Nucleus accumbens (tissue), 56 donors: Measurements from ENCODE around the gene SPRR5.

Experiments
- DNase-seq, 56 donors: peaks; one replicate each; lab custom pipeline; 2025; lab: John Stamatoyannopoulos, UW

The SPRR5 gene

DNA sequence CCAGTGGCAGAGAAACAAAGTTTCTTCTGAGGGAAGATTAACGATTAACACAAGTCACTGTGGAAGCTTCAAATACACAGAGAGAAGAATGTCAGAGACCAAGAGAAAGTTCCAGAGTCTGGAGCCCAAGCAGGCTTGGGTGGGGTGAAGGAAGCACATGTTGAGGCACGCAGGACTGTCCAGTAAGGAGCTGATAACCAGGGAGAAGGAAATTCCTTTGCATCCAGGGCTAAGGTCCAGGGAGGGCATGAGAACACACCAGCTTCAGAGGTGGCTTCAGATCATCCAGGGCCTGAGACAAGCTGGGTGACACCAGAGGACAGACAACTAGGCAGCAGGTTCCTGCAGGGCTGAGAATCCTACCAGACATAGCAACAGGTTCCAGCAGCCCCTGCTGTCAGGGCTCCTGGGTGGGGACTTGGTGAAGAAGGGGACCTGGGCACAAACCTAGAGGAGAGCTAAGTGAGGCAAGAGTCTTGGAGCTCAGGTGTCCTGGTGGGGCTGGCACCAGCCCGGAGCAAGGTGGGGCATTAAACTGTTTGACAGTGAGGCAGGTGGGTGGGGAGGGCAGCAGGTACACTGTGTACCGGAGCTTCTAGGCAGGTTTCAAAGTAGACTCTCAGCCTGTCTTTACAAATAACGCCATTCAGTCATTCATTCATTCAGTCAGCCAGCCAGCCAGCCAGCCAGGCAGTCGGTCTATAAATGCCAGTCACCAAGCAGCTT, 34.3 kb downstream of the SPRR5 start:
- DNase-seq: no peak

DNA sequence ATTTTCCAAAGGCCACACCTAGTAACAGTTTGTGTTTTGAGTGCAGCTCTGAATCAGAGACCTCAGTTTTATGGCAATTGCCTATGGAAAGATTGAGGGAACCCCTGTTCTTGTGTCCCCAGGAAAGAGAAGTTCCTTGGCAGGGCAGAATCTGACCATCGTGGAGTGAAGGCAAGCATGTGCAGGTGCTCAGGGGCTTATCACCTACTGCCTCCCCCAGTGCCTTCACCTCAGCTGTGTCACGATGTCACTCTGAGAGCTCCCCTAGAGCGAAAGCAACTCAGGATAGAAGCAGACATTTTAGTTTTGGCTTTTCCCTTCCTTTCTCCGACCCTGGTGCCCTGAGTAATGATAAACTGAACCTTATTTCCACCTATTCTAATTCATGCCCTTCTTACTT, 35.1 kb downstream of the SPRR5 start:
- no peak for DNase-seq

DNA sequence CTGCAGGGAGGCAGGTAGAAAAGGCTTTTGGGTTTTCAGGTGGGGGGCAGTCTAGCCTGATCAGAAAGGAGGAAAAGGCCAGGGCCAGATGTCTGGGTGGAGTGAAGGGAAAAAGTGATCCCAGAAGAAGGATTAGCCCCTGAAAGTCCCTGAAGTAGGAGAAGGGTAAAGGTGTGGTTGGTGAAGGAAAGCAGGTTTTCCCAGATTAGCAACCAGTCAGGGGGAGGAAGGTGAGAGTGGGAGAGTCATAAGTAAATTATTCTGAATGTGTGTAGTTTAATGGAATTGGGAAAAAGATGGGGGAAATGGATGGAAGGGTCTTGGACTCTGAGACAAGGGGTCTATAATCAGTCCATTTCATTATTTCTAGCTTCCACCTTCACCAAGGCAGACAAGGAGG, 36.2 kb downstream of the SPRR5 start:
- DNase-seq: no peak

DNA sequence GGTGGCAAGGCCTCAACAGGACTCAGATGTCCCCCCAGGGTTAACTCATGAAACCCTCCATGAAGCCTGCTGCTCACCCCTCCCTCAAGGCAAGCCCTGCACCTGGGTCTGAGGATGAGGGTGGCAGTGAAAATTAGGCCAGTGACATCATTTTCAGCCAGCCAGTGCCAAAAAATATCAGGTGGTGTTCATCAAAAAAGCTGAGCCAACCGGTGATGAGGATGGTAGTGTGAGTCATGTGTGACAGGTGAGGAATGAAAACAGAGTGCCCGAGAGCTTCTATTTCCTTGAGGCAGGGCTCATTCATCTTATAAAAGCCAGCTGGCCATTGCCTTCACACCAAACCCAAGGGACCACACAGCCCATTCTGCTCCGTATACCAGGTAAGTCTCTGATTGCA, 36.7 kb downstream of the SPRR5 start, which contains the start of gene SPRR1A:
SPRR1A (plus strand) TSS at position 339 of the 400 bp plus-strand sequence. CDS start 1,150 bp downstream, outside the sequence.
- no peak for DNase-seq

DNA sequence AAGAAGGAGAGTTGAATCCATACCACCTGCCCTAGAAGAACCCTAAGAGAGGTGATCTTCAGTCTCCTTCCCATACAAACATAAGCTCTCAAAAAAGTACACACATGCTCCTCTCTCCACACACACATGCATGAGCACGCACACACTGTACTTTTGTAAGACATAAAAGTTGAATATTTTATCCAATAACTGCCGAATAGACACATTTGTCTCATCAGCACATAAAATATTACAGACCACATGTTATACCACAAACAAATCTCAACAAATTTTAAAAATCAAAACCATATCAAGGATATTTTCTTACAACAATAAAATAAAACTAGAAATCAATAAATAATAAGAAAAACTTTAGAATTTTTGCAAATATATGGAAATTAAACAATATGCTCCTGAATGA, 39.6 kb downstream of the SPRR5 start:
- DNase-seq: no peak

DNA sequence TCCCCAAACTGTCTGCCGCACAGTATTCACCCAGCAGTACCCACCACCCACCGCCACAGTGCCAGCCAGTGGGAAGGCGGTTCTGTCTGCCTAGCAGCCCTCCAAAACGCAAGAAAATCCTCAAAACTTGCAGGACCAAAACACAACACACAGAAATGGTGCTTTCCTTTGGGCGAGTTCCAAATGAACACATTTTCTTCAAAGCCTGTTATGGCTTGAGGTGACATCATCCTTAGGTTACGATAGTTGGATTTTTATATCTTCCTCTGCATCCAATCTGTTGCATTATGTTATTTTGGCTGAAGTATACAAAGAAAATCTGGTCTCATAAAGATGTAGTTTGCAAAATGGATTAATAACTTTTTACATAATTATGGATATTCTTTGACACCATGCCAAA, 46.2 kb downstream of the SPRR5 start:
- no peak for DNase-seq

DNA sequence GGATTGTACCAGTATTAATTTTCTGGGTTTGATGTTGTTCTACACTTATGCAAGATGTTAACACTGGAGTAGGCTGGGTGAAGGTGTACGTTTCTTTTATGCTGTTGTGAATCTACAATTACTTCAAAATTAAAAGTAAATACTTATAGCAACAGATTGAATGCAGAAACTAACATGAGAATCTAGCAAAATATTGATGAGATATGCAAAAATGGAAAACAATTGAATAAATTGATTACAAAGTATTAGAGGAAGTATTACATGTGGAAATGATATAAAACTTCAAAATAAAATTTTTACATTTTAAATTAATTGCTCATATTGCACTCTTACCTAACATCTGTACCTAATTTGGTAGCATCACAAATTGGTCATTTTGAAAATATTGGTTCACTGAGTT, 48.8 kb downstream of the SPRR5 start:
- DNase-seq: no peak

DNA sequence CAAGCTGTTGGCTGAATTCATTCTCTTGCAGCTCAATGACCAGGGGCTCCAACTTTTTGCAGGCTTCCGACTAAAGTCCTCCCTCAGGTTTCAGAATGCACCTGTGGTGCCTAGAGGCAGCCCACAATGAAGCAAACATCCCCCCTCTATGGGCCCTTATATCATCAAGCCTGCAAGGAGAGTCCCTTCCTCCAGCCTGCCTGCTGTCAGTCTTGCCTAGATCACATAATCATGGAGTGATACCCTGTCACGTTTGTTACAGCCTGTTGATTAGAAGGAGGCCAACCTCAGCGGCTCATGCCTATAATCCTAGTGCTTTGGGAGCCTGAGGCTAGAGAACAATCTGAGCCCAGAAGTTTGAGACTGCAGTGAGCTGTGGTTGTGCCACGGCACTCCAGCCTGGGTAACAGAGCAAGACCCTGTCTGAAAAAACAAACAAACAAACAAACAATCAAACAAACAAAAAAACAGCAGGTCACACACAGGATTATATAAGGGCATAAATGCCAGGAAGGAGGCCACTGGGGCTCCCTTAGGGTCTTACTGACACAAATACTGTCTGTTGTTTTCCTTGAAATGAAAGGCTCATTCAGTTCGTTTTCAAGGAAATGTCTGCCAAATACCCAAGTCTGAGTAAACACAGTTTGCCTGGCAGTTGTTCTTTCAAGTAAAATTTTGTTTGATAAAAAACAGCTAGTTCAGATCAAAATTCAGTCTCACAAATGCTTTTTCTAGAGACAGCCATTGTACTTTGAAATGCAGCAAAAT, 49.8 kb downstream of the SPRR5 start:
- peak in 10 of 56 donors; percentile 3 to 48 (median 5) for DNase-seq

DNA sequence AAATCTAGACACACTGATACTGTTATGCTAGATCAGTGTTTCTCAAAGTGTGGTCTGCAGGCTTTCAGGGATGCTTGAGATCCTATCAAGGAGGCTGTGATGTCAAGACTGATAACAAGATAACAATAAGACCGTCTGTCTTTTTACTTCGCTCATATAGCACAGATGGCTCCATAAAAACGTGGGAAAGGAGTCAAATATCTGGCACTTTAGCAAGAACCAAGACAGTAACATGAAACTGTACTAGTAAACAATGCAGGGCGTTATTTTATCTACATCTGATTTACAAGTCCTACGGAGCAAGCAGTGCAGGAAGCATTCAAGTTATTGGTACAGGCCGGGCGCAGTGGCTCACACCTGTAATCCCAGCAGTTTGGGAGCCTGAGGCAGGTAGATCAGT, 50.9 kb downstream of the SPRR5 start:
- no peak for DNase-seq

DNA sequence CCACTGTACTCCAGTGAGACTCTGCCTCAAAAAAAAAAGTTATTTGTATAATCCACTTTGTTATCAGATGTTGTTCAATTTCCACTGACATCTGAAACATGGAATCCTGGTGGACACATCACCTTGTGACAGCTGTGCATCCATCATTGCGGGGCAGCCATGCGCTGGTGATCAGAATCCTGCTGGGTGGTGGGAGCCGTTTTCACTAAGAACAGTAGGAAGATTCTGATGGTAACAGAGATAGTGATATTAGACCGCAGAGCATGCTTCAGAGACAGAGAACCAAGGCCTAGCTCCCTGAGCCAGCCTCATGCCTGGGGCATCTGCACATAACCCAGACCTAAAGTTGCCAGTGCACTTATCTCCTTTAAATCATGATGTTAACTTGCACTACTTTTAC, 51.5 kb downstream of the SPRR5 start:
- DNase-seq: no peak
